Gastroesophageal sphincter (tissue), 3 donors: ENCODE data around the gene MICU1.

Experiments
- POLR2A ChIP-seq, 2 donors: fragments of 450-650 bp; IDR thresholded peaks; one replicate each; pipeline ENCODE4 v1.6.1; 2017; ENCODE audit warnings: antibody characterized with exemption in 2 of 2, mild to moderate bottlenecking in 2 of 2, moderate library complexity in 1 of 2
- POLR2AphosphoS5 ChIP-seq: sonication (generic); formaldehyde crosslinking; IDR thresholded peaks from one replicate; pipeline ENCODE4 v1.6.1; 2017; ENCODE audit warnings: antibody characterized with exemption
- TF ChIP-seq, protein P1 (sequence below), 4 experiments: fragments of 200-600 bp in 2 of 4; fragments of 450-650 bp in 2 of 4; sonication (generic) in 1 of 4; IDR thresholded peaks; one replicate each; pipeline ENCODE4 v1.5.1; 2017 to 2019; ENCODE audit warnings: antibody characterized with exemption in 4 of 4, mild to moderate bottlenecking in 2 of 4, moderate library complexity in 2 of 4

DNA sequence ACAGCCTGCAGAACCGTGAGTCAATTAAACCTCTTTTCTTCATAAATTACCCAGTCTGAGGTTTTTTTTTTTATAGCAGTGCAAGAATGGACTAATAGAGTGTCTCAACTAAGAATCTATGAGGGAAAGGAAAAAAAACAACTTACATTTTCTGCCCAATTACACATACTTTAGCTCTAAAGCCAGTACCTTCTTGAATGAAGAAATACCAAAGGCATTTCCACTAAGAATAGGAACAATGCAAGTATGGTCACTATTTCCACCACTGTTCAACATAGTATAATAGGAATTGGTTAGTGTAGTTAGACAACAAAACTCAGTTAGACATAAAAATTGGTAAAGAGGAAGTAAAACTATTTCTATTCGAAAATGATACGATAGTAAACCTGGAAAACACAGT lies 37.6 kb downstream of the MICU1 start:
- TF ChIP-seq POLR2A (IDR thresholded peaks at IDR 0.05) (no peak), POLR2AphosphoS5 (no peak)
- TF ChIP-seq, protein P1, sequence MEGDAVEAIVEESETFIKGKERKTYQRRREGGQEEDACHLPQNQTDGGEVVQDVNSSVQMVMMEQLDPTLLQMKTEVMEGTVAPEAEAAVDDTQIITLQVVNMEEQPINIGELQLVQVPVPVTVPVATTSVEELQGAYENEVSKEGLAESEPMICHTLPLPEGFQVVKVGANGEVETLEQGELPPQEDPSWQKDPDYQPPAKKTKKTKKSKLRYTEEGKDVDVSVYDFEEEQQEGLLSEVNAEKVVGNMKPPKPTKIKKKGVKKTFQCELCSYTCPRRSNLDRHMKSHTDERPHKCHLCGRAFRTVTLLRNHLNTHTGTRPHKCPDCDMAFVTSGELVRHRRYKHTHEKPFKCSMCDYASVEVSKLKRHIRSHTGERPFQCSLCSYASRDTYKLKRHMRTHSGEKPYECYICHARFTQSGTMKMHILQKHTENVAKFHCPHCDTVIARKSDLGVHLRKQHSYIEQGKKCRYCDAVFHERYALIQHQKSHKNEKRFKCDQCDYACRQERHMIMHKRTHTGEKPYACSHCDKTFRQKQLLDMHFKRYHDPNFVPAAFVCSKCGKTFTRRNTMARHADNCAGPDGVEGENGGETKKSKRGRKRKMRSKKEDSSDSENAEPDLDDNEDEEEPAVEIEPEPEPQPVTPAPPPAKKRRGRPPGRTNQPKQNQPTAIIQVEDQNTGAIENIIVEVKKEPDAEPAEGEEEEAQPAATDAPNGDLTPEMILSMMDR (IDR thresholded peaks at IDR 0.05) = no peak
